GM10248 (cell line): Measurements from ENCODE around the gene LRRN4.

Experiments
- CTCF ChIA-PET: fragments of 300-600 bp; sonication (Branson Sonifier 250); formaldehyde crosslinking; extraction: SDS; loops from one replicate; lab custom pipeline; 2021; ENCODE audit warnings: antibody characterized with exemption; lab: Yijun Ruan, JAX
- POLR2A ChIA-PET: fragments of 350-650 bp; sonication (Branson Sonifier 250); formaldehyde crosslinking; extraction: SDS; loops from one replicate; lab custom pipeline; 2020; ENCODE audit warnings: antibody characterized with exemption; lab: Yijun Ruan, JAX
- DNase-seq: peaks from one replicate; pipeline ENCODE4 v3.0.0; 2012; ENCODE audit errors: extremely low spot score
- TF ChIP-seq, protein P1 (sequence below): IDR thresholded peaks from 2 replicates; pipeline ENCODE4 v1.5.1; 2012; ENCODE audit warnings: mild to moderate bottlenecking, low read depth; ENCODE audit errors: extremely low read depth, missing control alignments, control extremely low read depth

Gene LRRN4

DNA sequence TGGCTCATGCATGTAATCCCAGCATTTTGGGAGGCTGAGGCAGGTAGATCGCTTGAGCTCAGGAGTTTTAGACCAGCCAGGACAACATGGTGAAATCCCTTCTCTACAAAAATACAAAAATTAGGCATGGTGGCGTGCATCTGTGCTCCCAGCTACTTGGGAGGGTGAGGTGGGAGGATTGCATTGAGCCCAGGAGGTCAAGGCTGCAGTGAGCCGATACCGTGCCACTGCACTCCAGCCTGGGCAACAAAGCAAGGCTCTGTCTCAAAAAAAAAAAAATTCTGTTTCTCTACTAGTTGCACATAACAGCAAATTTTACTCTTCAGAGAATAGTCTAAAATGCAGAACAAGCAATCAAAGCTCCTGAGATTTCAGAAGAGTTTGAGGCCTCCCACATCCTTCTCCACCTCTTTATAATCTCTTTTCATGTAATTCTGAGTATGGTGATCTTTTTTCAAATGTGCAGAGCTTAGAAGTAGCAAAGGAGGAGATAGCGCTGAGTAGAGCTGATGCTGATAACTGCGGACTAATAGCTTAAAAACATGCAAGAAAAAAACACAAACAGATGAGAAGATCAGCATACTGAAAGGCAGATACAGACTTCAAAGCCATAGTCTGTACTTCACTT, 23.3 kb downstream of the LRRN4 start:
- ChIA-PET CTCF (no interaction called here), POLR2A (no interaction called here)
- TF ChIP-seq, protein P1, sequence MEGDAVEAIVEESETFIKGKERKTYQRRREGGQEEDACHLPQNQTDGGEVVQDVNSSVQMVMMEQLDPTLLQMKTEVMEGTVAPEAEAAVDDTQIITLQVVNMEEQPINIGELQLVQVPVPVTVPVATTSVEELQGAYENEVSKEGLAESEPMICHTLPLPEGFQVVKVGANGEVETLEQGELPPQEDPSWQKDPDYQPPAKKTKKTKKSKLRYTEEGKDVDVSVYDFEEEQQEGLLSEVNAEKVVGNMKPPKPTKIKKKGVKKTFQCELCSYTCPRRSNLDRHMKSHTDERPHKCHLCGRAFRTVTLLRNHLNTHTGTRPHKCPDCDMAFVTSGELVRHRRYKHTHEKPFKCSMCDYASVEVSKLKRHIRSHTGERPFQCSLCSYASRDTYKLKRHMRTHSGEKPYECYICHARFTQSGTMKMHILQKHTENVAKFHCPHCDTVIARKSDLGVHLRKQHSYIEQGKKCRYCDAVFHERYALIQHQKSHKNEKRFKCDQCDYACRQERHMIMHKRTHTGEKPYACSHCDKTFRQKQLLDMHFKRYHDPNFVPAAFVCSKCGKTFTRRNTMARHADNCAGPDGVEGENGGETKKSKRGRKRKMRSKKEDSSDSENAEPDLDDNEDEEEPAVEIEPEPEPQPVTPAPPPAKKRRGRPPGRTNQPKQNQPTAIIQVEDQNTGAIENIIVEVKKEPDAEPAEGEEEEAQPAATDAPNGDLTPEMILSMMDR = no peak
- DNase-seq = no peak

DNA sequence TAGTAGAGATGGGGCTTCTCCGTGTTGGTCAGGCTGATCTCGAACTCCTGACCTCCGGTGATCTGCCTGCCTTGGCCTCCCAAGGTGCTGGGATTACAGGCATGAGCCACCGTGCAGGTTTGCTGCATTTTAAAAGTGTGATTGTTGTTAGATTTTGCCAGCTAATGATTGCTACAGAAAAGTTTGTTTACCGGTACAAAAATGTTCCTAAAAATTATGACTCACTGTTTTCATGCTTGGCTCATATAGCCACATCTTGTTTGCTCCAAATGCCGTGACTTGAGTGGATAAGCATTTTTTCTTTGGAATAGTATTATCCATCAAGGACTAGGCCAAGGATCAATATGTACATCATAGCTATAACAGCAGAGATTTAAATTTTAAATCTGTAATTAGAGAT, 24.3 kb downstream of the LRRN4 start:
- CTCF ChIA-PET = interaction anchor here (1.2 to 1.5 kb wide), 3 partner anchors 10 to 14 kb away, joined by 3 read pairs; no protein-coding TSS in a partner anchor
- TF ChIP-seq, protein P1 = no peak
- no peak for DNase-seq
- POLR2A ChIA-PET = no interaction called here

- POLR2A ChIA-PET = no interaction called here
- no peak for DNase-seq
- TF ChIP-seq, protein P1 = no peak
- CTCF ChIA-PET = interaction anchor here (1.2 to 1.5 kb wide), 3 partner anchors 9 to 14 kb away, joined by 3 read pairs; no protein-coding TSS in a partner anchor
Measured at GRCh38 chr20:6028818-6029217, 25.0 kb downstream of the LRRN4 start.

- TF ChIP-seq, protein P1 = no peak
- ChIA-PET POLR2A (no interaction called here), CTCF (no interaction called here)
- DNase-seq = no peak
Measured at GRCh38 chr20:6026051-6026450, 27.8 kb downstream of the LRRN4 start.

DNA sequence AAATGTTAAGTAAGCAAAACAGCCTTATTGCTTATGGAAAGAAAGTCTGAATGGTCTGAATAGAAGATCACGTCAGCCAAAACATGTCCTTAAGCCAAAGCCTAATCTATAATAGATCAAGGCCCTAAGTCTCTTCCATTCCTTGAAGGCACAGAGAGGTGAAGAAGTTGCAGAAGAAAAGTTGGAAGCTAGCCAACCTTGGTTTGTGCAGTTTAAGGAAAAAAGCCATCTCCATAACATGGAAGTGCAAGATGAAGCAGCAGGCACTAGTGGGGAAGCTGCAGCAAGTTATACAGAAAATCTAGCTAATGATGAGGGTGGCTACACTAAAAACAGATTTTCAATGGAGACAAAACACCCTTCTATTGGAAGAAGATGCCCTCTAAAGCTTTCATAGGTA, 29.1 kb downstream of the LRRN4 start:
- no peak for DNase-seq
- TF ChIP-seq, protein P1 = no peak
- CTCF ChIA-PET = interaction anchor here (0.7 to 1.1 kb wide), 3 partner anchors 9 to 15 kb away, joined by 3 to 4 read pairs (median 3); no protein-coding TSS in a partner anchor
- POLR2A ChIA-PET = no interaction called here

DNA sequence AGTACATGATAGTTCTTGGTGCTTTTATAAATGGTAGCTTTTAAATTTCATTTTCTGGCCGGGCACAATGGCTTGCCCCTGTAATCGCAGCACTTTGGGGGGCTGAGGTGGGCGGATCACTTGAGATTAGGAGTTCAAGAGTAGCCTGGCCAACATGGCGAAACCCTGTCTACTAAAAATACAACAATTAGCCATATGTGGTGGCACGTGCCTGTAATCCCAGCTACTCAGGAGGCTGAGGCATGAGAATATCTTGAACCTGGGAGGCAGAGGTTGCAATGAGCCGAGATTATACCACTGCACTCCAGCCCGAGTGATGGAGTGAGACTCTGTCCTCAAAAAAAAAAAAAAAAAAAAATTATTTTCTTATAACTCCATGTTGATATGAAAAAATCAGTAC, 36.0 kb downstream of the LRRN4 start:
- no peak for DNase-seq
- TF ChIP-seq, protein P1 = no peak
- CTCF ChIA-PET = interaction anchor here (1.0 kb wide), 1 partner anchor 17 kb away, joined by 3 read pairs; no protein-coding TSS in a partner anchor
- POLR2A ChIA-PET = no interaction called here
